ENCODE measurements around the gene CATSPERE.
"Not testable (repeated sequence)": the region's sequence is repeated elsewhere in the genome, so short reads cannot be mapped to it uniquely, and the experiment has no call there.

CATSPERE gene

DNA sequence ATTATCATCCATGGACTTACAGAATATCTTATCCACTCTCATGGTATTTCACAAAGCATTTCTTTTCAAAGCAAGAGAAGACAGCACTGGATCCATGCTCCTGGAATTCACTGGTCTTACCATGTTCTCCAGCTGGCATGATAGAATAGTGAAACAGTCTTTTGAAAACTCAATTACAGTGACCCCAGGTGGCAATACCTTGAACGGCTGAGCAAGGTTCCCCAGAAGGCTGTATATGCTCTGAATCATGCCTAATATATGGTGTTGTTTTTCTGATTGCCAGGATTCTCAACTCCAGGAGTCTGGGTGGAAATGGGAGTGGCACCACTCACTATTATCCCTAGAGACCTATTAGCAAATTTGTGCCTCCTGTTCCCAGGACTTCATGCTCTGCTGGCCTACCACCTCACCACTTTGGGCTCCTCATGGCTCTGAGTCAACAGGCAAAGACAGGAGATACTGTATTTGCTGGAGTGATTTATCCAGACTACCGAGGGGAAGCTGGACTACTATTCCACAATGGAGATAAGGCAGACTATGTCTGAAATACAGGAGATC is 87.6 kb downstream of the CATSPERE start:
- no peak for DNase-seq (ENCODE audit: low read depth in 2 of 2)

DNA sequence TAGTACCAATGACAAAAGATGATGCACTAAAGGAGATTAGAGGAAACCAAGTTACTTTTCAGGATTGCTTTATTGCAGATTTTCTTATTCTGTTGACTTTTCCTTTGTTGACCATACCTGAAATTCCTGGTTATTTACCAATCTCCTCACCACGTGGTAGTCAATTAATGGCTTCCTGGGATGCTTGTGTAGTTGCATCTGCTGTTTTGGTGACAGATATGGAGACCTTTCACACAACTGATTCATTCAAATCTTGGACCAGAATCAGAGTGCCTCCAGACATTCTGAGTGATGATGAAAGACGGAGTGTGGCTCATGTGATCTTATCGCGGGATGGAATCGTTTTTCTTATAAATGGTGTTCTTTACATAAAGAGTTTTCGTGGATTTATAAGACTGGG is 91.3 kb downstream of the CATSPERE start:
- no peak for DNase-seq (ENCODE audit: low read depth in 2 of 2)

GRCh38 chr1:244556263-244556662 is 95.2 kb downstream of the CATSPERE start:
- no peak for DNase-seq (ENCODE audit: low read depth in 2 of 2)

DNA sequence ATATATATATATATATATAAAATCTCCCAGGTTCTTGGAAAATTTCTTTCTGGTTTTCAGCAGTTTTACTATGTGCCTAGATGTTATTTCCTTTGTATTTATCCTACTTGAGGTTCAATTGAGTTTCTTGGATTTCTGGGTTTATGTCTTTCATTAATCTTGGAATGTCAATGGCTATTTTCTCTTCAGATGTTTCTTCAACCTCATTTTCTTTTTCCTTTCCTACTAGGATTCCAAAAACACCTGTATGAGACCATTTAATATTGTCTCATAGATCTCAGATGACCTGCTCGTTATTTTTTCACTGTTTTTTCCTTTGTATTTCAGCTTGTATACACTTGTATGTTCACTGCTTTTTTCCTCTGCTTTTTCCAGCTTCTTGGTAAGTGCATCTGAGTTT is 96.5 kb downstream of the CATSPERE start:
- no peak for DNase-seq (ENCODE audit: low read depth in 2 of 2)

DNA sequence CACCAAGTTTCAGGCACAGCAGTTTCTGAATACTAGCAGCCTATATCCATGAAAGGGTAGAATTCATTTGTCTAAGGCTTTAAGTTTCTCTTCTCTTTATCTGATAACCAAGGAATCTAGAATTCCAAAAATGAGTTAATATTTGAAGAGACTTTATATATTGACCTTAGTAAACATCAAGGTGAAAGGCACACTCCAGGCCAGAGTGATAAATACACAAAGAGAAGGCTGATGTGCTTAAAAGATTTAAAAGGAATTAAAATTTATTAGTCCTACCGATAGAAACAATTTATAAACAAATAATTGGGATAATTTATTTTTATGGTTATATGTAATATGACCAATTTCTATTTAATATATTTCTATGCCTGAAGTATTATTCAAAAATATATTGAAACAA is 98.5 kb downstream of the CATSPERE start:
- DNase-seq (ENCODE audit: low read depth in 2 of 2), result no peak

DNA sequence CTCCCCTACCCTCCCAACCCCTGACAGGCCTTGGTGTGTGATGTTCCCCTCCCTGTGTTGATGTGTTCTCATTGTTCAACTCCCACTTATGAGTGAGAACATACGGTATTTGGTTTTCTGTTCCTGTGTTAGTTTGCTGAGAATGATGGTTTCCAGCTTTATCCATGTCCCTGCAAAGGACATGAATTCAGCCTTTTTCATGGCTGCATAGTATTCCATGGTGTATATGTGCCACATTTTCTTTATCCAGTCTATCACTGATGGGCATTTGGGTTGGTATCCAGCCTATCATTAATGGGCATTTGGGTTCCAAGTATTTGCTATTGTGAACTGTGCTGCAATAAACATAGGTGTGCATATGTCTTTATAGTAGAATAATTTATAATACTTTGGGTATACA is 101.8 kb downstream of the CATSPERE start:
- not testable (repeated sequence) for DNase-seq (ENCODE audit: low read depth in 2 of 2)

- no peak for DNase-seq (ENCODE audit: low read depth in 2 of 2)
Observed at GRCh38 chr1:244573768-244574167, 112.7 kb downstream of the CATSPERE start.

DNA sequence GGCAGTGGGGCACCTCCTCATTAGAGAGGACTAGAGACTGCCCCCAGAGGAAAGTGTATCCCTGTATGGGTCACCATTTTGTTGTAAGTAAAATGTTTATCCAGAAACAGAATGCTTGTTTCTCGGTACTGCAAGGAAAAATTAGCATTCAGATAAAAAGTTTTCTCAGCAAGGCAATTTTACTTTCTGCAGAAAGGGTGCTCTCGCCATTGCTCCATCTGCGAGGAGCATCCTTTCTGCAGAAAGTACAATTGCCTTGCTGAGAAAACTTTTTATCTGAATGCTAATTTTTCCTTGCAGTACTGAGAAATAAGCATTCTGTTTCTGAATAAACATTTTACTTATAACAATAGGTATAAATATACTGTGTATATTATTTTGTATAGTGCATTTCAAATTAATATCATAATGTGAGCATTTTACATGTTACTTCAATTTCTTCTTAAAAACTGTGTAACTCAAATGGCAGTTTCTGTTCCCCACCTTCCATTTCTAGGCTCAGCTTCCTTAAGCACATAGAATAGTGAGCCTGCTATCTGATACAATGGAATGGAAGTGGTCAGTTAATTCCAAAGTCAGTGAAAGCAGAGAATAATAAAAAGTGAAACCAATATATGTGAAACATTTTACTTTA is 115.3 kb downstream of the CATSPERE start:
- DNase-seq (ENCODE audit: low read depth in 2 of 2), result no peak

GRCh38 chr1:244578205-244578604 is 117.1 kb downstream of the CATSPERE start:
- not testable (repeated sequence) for DNase-seq (ENCODE audit: low read depth in 2 of 2)

- DNase-seq (ENCODE audit: low read depth in 2 of 2), result no peak
Observed at GRCh38 chr1:244583358-244583982, 122.4 kb downstream of the CATSPERE start.

DNA sequence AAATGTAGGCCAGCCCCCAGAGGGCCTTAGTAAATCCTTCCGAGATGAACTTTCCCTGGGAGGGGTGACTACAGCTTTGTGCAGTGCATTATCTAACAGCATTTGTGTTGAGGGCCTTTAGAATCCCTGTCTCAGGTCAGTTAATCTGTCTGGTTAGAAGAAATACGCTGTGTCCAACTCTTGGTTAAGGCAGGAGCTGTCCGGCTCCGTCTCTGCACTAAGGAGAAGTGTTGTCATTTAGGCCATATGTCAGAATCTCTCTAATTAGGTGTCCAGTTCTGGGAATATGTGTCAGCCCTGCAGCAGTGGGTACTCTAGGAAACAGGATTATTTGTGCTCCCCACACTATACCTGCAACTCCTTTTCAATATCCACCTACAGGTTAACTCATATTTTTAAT is 124.8 kb downstream of the CATSPERE start:
- DNase-seq (ENCODE audit: low read depth in 2 of 2), result no peak

DNA sequence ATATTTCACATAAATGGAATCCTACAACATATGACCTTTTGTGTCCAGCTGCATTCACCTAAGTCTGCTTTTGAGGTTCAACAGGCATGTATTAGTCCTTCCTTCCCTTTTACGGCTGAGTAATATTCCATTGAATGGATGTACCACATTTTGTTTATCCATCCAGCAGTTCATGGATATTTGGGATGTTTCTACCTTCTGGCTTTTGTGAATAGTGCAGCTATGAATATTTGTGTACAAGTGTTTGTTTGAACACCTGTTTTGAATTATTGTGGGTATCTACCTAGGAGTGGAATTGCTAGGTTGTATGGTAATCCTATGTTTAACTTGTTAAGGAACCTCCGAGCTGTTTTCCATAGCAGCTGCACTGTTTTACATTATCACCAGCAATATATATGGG is 129.6 kb downstream of the CATSPERE start:
- no peak for DNase-seq (ENCODE audit: low read depth in 2 of 2)

DNA sequence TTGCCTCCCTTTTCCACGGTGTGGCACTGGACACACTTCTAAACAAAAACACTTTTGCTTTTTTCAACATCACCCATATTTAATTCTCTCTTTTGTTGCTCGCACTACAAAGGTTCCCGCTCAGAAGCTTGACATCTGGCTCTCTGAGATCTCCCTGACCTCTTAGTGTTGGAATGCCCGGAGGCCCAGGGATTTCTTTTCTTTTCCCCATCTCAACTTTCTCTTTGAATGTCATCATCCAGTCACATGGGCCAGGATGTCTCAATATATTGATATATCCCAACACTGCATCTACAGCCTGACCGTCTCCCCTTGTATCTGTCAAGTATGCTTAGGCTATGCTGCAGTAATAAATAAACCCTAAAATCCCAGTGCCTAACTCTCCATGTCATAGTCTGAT is 137.5 kb downstream of the CATSPERE start:
- no peak for DNase-seq (ENCODE audit: low read depth in 2 of 2)

DNA sequence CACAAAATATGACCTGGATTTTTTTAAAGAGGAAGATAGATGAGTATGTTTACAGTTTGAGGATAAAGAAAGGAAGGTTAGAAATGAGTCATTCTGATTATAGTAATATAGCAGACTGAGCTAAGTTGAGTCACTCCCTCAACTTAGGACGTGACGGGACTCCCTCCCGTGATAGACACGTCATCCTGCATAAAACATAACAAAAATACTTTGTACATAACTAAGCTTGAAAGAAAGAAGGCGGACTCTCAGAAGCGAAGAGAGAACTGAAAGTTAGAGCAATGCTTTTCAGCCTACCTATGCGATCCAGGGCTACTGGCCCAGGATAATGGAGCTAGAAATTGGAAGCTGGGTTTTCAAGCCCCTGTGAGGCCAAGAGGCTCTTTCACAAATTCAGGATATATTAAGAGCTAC is 138.9 kb downstream of the CATSPERE start:
- no peak for DNase-seq (ENCODE audit: low read depth in 2 of 2)

DNA sequence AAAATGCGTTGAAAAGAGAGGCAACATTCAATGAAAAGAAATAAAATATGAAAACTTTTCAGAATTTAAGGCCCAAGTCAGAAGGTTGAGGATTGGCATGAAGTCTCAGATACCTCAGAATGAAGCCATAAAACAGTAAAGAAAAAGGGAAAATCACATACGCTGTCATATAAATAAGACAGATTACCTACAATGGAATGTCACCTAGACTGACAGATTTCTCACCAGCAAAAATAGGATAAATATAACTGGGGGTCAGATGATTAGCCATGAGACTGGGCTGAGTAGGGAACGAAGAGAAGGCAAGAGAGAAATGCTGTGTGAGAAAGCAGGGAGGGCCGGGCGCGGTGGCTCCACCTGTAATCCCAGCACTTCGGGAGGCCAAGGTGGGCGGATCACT is 140.3 kb downstream of the CATSPERE start:
- DNase-seq (ENCODE audit: low read depth in 2 of 2), result no peak

DNA sequence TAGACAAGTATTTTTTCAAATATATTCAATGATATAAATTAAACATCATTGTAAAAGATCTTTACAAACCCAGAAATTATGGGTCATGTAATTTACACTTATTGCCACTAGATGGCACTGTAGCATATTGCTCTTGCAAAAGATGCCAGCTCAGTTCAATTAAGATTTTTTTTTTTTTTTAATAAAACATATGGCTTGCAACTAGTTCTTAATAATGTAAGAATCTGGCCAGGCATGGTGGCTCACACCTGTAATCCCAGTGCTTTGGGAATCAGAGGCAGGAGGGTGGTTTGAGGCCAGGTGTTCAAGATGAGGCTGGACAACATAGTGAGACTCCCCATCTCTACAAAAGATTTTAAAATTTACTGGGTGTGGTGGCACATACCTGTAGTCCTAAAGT is 142.4 kb downstream of the CATSPERE start:
- DNase-seq (ENCODE audit: low read depth in 2 of 2), result no peak

DNA sequence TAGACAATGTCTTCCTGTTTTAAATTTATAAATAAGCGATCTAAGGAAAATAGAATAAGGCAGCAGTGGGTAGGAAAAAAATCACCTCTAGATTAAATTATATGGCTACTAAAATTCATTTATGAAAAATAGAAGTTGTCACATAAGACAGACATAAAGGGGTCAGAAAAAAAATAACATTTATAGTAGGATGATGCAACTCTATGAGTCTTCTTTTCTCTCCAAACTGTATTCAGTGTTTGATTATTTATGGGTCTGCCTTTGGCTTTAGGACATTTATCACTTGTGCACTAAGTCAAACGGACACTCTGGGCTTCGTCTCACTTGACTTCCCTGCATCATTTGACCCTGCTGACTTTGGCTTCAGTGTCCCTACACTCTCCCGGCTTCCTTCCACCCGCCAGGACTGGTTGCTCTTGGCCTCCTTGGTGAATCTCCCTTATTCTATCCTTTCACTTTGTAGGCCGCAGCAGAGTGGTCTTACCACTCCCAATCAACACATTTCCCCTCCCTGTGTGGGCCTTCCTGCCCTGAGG is 144.8 kb downstream of the CATSPERE start:
- no peak for DNase-seq (ENCODE audit: low read depth in 2 of 2)

DNA sequence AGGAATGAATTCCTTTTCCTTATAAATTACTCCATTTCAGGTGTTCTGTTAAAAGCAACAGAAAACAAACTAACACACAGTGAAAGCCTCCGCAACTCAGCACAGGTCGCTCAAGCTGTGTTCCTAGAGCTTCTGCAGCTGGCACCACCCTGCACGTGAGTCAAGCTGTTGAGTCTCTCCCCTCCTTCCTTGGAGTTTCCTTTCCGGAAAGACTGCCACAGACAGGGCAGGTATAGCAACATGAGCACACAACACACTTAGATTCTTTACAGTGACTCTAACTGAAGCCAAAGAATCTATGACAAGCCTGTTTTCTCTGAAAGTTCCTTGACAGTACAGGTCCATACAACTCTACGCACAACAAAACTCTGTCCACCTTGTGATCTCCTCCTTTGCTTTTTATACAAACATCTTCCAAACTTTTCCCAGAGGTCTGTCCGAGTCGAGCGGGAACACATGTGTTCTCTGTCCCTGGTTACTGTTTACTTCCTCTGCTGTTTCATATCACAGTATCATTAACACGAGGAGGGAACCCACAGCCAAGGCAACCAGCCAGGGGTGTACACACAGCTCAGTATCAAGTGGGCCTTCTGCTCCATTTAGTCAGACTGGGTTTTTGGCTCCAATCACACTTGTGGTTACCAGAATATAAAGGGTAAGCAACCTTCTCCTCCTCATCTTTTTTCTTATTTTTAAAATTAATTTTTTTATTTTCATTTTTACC is 153.2 kb downstream of the CATSPERE start:
- no peak for DNase-seq (ENCODE audit: low read depth in 2 of 2)

- DNase-seq (ENCODE audit: low read depth in 2 of 2), result no peak
Observed at GRCh38 chr1:244614879-244615278, 153.8 kb downstream of the CATSPERE start.

DNA sequence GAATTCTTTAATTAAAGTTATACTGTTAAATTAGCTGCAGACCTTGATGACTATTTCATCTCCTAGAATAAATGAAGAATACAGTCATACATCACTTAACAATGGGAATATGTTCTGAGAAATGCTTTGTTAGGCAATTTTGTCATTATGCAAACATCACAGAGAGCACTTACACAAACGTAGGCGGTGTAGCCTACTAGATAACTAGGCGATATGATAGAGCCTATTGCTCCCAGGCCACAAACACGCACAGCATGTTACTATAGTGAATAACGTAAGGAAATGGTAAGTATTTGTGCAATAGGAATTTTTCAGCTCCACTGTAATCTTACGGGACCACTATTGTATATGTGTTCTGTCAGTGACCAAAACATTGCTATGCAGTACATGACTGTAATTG is 154.2 kb downstream of the CATSPERE start:
- DNase-seq (ENCODE audit: low read depth in 2 of 2), result no peak

- DNase-seq (ENCODE audit: low read depth in 2 of 2), result no peak
Observed at GRCh38 chr1:244626709-244627108, 165.6 kb downstream of the CATSPERE start.

DNA sequence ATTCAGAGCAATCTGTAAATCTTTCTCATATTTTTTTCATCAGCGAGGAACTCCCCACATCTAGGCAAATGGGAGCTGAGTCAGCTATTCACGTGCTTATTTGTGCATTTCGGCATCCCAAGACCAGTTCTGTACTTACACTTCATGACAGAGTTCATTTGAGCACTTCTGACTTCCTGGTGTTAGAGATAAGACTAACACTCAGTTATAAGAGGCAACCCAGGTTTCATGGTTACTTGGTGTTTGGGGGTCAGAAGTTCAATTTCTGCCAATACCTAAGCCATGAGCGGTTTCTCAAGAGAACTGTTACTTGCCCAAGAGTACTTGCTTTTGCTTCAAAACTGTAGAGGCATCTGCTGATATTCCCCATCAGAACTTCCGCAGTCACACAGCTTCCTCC is 167.7 kb downstream of the CATSPERE start:
- no peak for DNase-seq (ENCODE audit: low read depth in 2 of 2)

GRCh38 chr1:244633140-244633539 is 172.1 kb downstream of the CATSPERE start:
- no peak for DNase-seq (ENCODE audit: low read depth in 2 of 2)

All from stimulated activated CD8-positive, alpha-beta memory T cell treated with anti-CD3 and anti-CD28 coated beads, Interleukin-7, amount 100 ng/mL, for 1 hour (primary cell).